ENCODE measurements around the gene SORCS3.

Gene SORCS3

DNA sequence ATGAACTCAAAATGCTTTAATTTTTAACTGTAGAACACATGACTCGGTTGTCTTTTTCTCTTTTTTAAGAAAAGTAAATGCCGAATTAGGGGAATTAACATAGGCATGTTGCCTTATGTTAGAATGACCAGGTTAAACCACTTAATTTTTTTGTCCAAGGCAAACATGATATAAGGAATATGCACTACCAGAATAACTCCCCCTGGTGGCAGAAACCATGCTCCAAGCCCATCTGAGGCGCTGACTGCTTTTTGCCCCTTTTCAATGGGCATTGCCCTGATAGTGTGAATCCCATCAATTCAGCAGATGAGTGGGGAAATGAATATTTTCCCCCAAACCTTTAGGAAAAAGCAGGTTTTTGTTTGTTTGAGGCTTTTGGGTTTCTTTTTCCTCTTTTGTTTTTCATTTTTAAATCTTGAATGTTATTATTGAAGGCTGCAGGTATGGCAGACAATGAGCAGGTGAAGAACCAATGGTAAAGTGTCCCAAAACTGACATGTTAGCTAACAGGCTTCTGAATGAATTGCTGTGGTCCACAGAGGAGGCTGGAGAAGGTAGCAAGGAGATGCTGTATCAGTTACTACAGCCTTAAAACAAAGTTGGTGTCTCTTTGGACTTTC lies 284.3 kb downstream of the SORCS3 start:
- Histone ChIP-seq H3K36me3 (replicated peaks) (no peaks in the 10 kb centered on the region), H3K4me3 (ENCODE audit: low read depth, low read length) (no peak overlapping the region), H3K27ac (no peak overlapping the region), H3K27me3 (replicated peaks) (no peaks in the 10 kb centered on the region)
- no peak for DNase-seq
- in situ Hi-C loops (cut with HindIII; ENCODE audit: low pct_ligation_motif_present, low sequenced_read_pairs) = no loop called here
- TF ChIP-seq, protein P1, sequence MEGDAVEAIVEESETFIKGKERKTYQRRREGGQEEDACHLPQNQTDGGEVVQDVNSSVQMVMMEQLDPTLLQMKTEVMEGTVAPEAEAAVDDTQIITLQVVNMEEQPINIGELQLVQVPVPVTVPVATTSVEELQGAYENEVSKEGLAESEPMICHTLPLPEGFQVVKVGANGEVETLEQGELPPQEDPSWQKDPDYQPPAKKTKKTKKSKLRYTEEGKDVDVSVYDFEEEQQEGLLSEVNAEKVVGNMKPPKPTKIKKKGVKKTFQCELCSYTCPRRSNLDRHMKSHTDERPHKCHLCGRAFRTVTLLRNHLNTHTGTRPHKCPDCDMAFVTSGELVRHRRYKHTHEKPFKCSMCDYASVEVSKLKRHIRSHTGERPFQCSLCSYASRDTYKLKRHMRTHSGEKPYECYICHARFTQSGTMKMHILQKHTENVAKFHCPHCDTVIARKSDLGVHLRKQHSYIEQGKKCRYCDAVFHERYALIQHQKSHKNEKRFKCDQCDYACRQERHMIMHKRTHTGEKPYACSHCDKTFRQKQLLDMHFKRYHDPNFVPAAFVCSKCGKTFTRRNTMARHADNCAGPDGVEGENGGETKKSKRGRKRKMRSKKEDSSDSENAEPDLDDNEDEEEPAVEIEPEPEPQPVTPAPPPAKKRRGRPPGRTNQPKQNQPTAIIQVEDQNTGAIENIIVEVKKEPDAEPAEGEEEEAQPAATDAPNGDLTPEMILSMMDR (IDR thresholded peaks at IDR 0.05; ENCODE audit: low read depth, low read length, missing control alignments) = peak; percentile 67

DNA sequence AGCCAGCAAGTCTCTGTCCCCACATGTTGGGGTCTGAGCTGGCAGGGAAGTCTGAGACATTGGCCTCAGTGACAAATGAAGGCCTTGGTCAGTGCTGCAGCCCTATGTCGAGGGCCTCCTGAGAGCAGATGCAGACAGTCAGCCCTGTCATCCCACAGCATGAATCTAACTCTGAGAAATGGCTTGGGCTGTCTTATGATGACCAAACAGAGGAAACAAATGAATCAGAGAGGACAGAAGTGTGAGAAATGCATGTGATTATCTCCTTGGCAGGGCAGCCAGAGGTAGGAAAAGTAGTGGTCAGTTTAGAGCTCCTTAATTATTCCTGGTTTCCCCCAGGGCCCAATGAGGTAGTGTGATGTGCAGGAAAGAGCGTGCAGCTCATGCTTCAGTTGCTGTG lies 287.6 kb downstream of the SORCS3 start:
- no peak for DNase-seq
- Histone ChIP-seq H3K4me3 (ENCODE audit: low read depth, low read length) (no peak overlapping the region), H3K27me3 (replicated peaks) (no peaks in the 10 kb centered on the region), H3K36me3 (replicated peaks) (no peaks in the 10 kb centered on the region), H3K27ac (no peak overlapping the region)
- in situ Hi-C loops (cut with HindIII; ENCODE audit: low pct_ligation_motif_present, low sequenced_read_pairs) = no loop called here
- TF ChIP-seq, protein P1 (IDR thresholded peaks at IDR 0.05; ENCODE audit: low read depth, low read length, missing control alignments) = no peak

DNA sequence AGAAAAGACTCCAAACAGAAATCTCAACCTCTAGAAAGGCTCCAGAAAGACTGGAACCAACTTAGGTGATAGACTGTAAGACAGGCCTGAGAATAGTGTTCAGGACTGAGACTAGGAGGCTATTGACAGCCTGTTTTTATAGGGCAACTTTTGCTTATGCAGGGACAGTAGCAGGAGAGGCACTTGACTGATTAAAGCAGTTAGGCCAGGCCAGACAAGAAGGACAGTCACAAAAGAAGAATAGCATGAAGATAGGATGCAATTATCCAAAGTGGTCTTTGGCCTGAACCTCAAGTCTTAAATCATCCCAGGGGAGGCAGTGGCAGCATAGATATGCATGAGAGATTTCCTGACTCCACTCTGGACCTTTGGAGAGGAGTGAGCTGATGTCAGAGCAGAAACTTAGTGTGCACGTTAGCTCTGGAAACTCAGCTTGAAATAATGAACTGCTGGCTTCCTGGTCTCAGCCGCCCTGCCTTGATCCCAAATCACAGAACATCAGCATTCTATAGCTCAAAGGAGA lies 290.6 kb downstream of the SORCS3 start:
- Histone ChIP-seq H3K27ac (no peak overlapping the region), H3K4me3 (ENCODE audit: low read depth, low read length) (no peak overlapping the region), H3K27me3 (replicated peaks) (no peaks in the 10 kb centered on the region), H3K36me3 (replicated peaks) (no peaks in the 10 kb centered on the region)
- no peak for DNase-seq
- in situ Hi-C loops (cut with HindIII; ENCODE audit: low pct_ligation_motif_present, low sequenced_read_pairs) = no loop called here
- TF ChIP-seq, protein P1 (IDR thresholded peaks at IDR 0.05; ENCODE audit: low read depth, low read length, missing control alignments) = no peak

DNA sequence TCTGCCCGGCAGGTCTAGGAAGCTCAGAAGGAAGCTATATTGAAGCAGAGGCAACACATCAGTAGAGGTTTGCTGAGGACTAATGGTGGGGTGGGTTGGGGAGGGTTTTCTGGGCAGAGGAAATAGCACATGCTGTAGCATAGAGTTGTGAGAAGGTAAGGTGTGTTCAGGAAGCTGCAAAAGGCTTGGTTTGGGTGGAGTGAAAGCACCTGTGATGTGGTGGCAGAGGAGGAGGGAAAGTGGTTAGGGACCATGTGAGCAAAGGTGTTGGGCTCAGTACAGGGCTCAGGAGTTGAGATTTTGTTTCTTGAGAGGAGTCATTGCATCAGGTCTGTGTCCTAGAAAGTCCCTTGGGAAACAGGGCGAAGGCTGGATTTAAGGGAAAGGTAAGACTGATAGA lies 294.6 kb downstream of the SORCS3 start:
- no peak overlapping the region for H3K4me3 ChIP-seq (ENCODE audit: low read depth, low read length)
- no peak for DNase-seq
- no peaks in the 10 kb centered on the region for H3K27me3 ChIP-seq (replicated peaks)
- H3K36me3 ChIP-seq (replicated peaks) = no peaks in the 10 kb centered on the region
- TF ChIP-seq, protein P1 (IDR thresholded peaks at IDR 0.05; ENCODE audit: low read depth, low read length, missing control alignments) = no peak
- in situ Hi-C loops (cut with HindIII; ENCODE audit: low pct_ligation_motif_present, low sequenced_read_pairs) = no loop called here
- no peak overlapping the region for H3K27ac ChIP-seq

DNA sequence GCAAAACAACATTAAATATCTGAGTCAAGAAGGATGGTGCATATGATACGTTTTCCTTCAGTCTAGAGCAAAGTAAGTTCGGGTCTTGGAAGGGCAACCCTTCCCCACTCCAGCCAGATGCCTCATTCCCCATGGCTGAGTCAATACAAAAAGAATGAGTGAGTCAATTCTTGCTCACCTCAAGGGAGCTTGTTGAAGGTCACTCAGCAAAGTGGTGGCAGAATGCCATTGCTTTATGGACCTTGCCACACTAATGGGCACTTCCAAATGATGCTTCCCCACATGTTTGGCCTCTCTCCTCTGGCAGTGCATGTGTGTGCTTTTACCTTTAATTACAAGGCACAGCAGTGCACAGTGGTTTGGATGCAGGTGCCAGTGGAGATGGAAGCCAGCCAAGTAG lies 296.5 kb downstream of the SORCS3 start:
- H3K36me3 ChIP-seq (replicated peaks) = no peaks in the 10 kb centered on the region
- H3K4me3 ChIP-seq (ENCODE audit: low read depth, low read length) = no peak overlapping the region
- no peak for DNase-seq
- TF ChIP-seq, protein P1 (IDR thresholded peaks at IDR 0.05; ENCODE audit: low read depth, low read length, missing control alignments) = no peak
- H3K27ac ChIP-seq = no peak overlapping the region
- H3K27me3 ChIP-seq (replicated peaks) = no peaks in the 10 kb centered on the region
- in situ Hi-C loops (cut with HindIII; ENCODE audit: low pct_ligation_motif_present, low sequenced_read_pairs) = no loop called here

DNA sequence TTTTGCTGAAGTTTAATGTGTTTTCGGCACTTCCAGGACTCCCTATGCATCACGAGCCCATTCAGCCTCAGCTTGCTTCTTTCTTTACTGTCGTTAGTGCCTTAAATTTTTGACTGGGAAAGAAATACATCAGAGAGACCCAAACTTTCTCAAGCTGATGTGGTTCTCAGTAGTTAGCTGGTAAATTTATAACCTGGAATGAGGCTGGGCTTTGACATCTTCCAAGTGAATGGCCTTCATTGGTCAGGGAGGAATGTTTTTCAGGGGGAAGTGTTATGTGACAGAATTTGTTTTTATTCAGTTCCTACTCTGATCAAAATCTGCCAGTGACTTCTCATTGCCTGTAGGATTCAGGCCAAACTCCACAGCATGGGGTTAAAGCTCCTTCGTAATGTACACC lies 296.9 kb downstream of the SORCS3 start:
- in situ Hi-C loops (cut with HindIII; ENCODE audit: low pct_ligation_motif_present, low sequenced_read_pairs) = no loop called here
- Histone ChIP-seq H3K4me3 (ENCODE audit: low read depth, low read length) (no peak overlapping the region), H3K27me3 (replicated peaks) (no peaks in the 10 kb centered on the region), H3K27ac (no peak overlapping the region), H3K36me3 (replicated peaks) (no peaks in the 10 kb centered on the region)
- no peak for DNase-seq
- TF ChIP-seq, protein P1 (IDR thresholded peaks at IDR 0.05; ENCODE audit: low read depth, low read length, missing control alignments) = no peak

Measured in brain microvascular endothelial cell (primary cell).